ENCODE measurements around the gene CLSTN2.

The CLSTN2 gene

GRCh38 chr3:140007911-140008869 is 73.2 kb downstream of the CLSTN2 start:
- no peak for DNase-seq

GRCh38 chr3:140010391-140010790 is 75.4 kb downstream of the CLSTN2 start:
- no peak for DNase-seq

- no peak for DNase-seq
These were observed 76.1 kb downstream of the CLSTN2 start for GRCh38 chr3:140011086-140011485.

GRCh38 chr3:140011611-140012277 is 76.8 kb downstream of the CLSTN2 start:
- no peak for DNase-seq

GRCh38 chr3:140013220-140013619 is 78.2 kb downstream of the CLSTN2 start:
- no peak for DNase-seq

GRCh38 chr3:140014831-140015495 is 80.0 kb downstream of the CLSTN2 start:
- DNase-seq: no peak

GRCh38 chr3:140015741-140016140 is 80.8 kb downstream of the CLSTN2 start:
- DNase-seq: no peak

GRCh38 chr3:140018556-140018955 is 83.6 kb downstream of the CLSTN2 start:
- DNase-seq: no peak

- DNase-seq: no peak
These were observed 85.0 kb downstream of the CLSTN2 start for GRCh38 chr3:140019946-140020345.

GRCh38 chr3:140020541-140020940 is 85.6 kb downstream of the CLSTN2 start:
- no peak for DNase-seq

GRCh38 chr3:140021269-140021668 is 86.3 kb downstream of the CLSTN2 start:
- DNase-seq: no peak

GRCh38 chr3:140022066-140022770 is 87.2 kb downstream of the CLSTN2 start:
- no peak for DNase-seq

GRCh38 chr3:140023616-140024530 is 88.9 kb downstream of the CLSTN2 start:
- no peak for DNase-seq

GRCh38 chr3:140031170-140031569 is 96.2 kb downstream of the CLSTN2 start:
- DNase-seq: no peak

- no peak for DNase-seq
These were observed 99.1 kb downstream of the CLSTN2 start for GRCh38 chr3:140034058-140034457.

- DNase-seq: no peak
These were observed 100.9 kb downstream of the CLSTN2 start for GRCh38 chr3:140035871-140036270.

- no peak for DNase-seq
These were observed 115.4 kb downstream of the CLSTN2 start for GRCh38 chr3:140050396-140050795.

- no peak for DNase-seq
These were observed 116.3 kb downstream of the CLSTN2 start for GRCh38 chr3:140051019-140051957.

- DNase-seq: no peak
These were observed 118.1 kb downstream of the CLSTN2 start for GRCh38 chr3:140052771-140053702.

All from GOT3 (cell line).